Left renal pelvis (tissue), 4 donors: Measurements from ENCODE around the gene PKP1. TPM values are rescaled to one million over a fixed set of nuclear protein-coding genes. Genes with fewer than 3 reads are reported as not detected.
A peak's percentile ranks its signal among the peaks of the same experiment; 100 is the strongest.
"Not testable (repeated sequence)": the region's sequence is repeated elsewhere in the genome, so short reads cannot be mapped to it uniquely, and the experiment has no call there.

Experiments
- DNase-seq, 4 donors: peaks; one replicate each; pipeline ENCODE4 v3.0.0-alpha.2; 2013; ENCODE audit warnings: low read depth in 4 of 4, low spot score in 3 of 4
- polyA plus RNA-seq, 4 donors: library from polyadenylated mRNA; unstranded; fragments of 120-200 nt; gene quantifications; one replicate each; pipeline ENCODE4 v1.2.1, GENCODE V29; 2013; ENCODE audit not compliant: insufficient read length in 4 of 4

PKP1 gene, protein sequence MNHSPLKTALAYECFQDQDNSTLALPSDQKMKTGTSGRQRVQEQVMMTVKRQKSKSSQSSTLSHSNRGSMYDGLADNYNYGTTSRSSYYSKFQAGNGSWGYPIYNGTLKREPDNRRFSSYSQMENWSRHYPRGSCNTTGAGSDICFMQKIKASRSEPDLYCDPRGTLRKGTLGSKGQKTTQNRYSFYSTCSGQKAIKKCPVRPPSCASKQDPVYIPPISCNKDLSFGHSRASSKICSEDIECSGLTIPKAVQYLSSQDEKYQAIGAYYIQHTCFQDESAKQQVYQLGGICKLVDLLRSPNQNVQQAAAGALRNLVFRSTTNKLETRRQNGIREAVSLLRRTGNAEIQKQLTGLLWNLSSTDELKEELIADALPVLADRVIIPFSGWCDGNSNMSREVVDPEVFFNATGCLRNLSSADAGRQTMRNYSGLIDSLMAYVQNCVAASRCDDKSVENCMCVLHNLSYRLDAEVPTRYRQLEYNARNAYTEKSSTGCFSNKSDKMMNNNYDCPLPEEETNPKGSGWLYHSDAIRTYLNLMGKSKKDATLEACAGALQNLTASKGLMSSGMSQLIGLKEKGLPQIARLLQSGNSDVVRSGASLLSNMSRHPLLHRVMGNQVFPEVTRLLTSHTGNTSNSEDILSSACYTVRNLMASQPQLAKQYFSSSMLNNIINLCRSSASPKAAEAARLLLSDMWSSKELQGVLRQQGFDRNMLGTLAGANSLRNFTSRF
- polyA plus RNA-seq = under 1 TPM; 0.09 to 0.40 (median 0.13) TPM

DNA sequence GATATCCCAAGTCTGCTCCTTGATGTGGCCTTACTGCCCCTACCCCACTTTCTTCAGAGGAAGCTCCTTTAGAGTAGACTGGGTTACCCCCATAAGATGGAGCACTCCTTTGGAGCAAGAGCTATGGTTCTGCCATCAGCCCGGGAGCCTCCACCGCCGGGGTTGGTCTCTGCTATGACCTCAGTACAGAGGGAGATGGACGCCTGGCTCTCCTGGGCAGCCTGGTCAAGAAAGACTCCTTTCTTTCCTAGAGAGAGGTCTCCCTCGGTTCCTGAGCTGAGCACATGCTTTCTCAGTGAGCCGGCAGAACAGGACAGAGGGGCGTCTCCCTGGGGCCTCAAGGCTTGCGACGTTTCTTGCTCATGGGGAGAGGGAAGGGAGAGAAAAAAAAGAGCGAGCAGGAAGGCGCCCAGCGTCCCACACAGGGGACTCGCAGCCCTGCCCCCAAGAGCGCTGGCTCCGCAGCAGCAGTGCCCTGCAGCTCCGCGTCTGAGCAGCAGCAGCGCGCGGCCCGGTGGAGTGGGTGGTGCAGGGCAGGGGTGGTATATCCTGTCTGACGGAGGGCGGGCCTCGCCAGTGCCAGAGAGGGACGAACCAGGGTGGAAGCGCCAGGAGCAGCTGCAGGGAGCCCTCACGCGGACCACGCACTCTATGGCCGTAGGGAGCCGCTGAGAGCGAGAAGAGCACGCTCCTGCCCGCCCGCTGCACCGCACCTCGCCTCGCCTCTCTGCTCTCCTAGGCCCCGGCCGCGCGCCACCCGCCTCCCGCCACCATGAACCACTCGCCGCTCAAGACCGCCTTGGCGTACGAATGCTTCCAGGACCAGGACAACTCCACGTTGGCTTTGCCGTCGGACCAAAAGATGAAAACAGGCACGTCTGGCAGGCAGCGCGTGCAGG is at the start of gene PKP1:
TSS of gene PKP1 (plus strand) at position 576 of the 899 bp plus-strand sequence. CDS start at position 773, 197 bp downstream.
- DNase-seq = peak in 2 of 4 donors; percentile 22 to 36

DNA sequence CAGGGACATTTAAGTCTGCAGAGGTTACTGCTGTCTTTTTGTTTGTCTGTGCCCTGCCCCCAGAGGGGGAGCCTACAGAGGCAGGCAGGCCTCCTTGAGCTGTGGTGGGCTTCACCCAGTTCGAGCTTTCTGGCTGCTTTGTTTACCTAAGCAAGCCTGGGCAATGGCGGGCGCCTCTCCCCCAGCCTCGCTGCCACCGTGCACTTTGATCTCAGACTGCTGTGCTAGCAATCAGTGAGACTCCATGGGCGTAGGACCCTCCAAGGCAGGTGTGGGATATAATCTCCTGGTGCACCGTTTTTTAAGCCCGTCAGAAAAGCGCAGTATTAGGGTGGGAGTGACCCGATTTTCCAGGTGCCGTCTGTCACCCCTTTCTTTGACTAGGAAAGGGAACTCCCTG is 43.7 kb upstream of the PKP1 start:
- DNase-seq = not testable (repeated sequence)

- DNase-seq = no peak
Observed at GRCh38 chr1:201240171-201240570, 43.1 kb upstream of the PKP1 start.

DNA sequence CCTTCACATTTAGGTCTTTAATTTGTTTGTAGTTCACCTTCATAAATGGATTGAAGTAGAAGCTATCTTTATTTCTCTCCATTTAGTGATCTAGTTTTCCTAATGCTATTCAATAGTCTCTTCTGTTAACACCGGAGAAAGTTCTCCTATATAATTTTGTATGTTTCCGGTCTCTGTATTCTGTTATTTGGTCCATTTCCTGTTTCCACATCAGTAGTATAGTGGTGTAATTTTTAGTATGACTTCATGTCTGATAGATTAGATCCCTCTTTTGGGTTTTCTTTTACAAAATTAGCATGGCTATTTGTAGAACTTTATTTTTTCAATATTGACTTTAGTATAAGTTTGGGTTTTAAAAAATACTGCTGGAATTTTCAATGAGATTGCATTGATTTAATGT is 41.6 kb upstream of the PKP1 start:
- DNase-seq = no peak

GRCh38 chr1:201245082-201245481 is 38.2 kb upstream of the PKP1 start:
- DNase-seq = no peak

DNA sequence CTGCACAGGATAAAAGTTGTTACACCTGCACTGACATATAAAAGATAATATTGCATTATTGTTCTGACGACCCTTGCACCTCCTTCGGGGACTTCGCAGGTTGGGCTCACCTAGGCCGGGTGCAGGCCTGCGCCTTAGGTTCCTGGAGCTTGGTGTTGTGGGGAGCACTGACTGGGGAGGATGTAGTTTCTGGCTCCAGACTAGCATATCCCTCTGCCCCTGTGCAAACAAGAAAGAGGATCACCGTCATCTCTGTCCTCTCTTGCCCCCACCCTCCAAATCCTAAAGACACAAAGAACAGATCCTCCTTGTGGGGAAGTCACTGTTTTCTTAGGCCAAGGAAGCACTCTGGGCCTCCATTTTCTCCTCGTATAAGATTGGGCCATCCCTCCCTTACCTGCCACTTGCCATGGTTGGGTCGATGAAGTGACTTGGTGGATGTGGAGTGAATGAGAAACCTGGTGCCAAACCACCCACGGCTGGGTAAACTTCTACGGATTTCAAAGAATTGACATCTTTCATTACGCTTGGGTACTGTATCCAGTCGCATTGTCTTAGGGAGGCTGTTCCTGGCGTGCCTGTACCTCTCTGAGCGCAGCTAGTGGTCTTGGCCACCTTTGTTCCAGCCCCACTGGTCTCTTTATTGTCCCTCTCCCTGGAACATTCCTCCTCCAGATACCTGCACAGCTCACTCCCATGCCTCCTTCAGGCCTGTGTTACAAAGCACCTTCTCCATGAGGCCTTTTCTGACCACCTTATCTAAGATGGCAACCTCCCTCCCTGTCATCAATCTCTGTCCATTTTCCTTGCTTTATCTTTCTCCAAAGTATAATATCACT is 34.4 kb upstream of the PKP1 start:
- no peak for DNase-seq

GRCh38 chr1:201250326-201251011 is 32.8 kb upstream of the PKP1 start:
- no peak for DNase-seq

DNA sequence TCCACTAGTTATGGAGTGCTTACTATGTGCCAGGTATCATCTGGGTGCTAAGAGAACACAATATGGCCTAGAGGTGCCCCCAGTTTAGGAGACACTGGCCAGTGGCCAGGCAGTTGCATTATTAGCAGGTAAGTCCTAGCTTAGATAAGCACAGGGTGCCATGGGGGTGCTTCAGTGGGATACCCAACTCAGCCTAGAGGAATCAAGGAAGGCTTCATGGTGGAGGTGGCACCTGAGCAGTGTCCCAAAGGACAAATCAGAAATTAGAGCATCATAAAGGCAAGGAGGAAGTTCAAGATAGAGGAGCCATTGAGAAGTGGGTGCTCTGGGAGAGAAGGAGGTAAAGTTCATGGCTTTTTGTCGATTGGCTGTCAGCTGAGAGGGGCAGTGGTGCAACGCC is 31.9 kb upstream of the PKP1 start:
- DNase-seq = no peak

GRCh38 chr1:201251851-201252430 is 31.4 kb upstream of the PKP1 start:
- DNase-seq = no peak

DNA sequence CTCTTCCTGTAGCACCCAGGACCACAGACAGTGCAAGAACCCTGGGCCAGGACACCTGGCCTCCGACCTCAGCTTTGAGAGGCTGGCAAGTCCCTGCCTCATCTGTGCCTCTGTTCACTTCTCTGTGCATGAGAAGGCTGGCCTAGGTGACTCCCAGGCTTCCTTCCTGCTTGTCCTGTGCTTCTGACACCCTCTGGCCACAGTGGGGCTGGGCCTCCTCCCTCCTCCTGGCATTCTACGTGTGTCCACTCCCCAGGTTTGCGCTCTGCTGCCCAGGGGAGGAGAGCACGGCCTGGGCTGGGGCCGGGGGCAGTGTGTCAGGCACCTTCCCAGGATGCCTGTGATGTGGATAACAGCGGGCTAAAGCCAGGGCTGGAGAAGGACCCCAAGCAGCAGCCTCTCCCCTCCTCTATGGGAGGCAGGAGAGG is 30.3 kb upstream of the PKP1 start:
- DNase-seq = no peak

GRCh38 chr1:201253411-201253810 is 29.9 kb upstream of the PKP1 start:
- DNase-seq = no peak

- DNase-seq = no peak
Observed at GRCh38 chr1:201253906-201254624, 29.2 kb upstream of the PKP1 start.

DNA sequence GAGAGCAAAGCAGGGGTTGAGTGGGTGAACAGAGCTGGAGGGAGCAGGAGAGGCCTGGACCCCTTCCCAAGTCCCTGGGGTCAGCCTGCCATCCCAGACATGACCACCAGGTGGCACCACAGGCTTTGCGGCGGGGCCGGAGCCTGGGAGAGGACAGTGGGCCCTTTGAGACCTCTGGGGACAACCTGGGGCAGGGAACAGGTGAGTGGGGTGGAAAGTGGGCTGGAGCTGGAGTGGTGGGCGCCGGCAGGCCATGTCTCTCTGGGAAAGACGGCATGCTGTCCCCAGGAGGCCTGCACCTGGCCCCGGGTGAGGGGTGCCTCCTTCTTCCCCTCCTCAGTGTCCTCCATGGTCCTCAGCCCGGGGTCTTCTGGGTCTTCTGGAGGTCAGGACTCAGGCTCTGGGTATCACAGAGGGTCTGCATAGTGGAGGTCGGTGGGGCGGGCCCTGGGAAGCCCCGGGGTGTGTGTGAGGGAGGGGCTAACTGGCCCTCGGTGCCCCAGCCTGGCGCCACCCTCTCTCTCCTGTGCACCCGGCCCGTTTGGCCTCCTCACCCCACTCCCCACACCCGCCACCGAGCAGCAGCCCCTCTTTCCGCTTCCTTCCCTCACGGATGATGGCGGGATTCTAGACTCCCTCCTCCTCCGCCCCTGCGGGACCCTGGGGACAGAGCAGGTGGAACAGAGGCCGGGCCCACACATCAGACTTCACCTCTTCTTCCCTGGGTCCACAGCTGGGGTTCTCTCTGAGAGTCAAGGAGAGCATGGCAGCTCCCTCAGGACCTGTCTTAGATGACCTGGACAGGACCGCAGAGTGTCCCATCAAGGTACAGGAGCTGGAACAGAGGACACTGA is 28.5 kb upstream of the PKP1 start:
- peak in 1 of 4 donors; percentile 26 for DNase-seq

DNA sequence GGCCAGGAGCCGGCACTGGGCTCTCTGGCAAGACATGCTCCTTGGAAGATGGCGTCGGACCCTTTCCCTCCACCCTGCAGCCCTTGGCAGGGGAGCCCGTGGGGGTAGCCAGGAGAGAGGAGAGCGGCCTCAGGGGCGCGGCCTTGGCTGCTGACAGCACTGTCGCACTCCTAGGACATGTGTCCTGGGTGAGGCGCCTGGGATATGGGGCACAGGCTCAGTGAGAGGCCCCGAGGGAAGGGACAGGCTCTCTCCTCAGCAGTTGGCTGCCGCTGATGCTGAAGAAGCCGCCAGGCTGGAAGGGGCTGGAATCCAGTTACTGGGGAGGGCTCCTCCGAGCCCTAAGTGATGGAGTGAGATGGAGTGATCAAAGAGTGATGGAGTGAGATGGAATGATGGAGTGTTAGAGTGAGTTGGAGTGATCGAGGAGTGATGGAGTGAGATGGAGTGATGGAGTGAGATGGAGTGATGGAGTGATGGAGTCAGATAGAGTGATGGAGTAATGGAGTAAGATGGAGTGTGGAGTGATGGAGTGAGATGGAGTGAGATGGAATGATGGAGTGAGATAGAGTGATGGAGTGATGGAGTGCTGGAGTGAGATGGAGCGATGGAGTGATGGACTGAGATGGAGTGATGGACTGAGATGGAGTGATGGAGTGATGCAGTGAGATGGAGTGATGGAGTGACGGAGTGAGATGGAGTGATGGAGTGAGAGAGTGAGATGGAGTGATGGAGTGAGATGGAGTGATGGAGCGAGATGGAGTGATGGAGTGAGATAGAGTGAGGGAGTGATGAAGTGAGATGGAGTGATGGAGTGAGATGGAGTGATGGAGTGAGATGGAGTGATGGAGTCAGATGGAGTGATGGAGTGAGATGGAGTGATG is 27.6 kb upstream of the PKP1 start:
- no peak for DNase-seq

DNA sequence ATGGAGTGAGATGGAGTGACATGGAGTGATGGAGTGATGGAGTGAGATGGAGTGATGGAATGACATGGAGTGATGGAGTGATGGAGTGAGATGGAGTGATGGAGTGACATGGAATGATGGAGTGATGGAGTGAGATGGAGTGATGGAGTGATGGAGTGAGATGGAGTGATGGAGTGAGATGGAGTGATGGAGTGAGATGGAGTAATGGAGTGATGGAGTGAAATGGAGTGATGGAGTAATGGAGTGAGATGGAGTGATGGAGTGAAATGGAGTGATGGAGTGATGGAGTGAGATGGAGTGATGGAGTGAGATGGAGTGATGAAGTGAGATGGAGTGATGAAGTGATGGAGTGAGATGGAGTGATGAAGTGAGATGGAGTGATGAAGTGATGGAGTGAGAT is 25.2 kb upstream of the PKP1 start:
- not testable (repeated sequence) for DNase-seq

- DNase-seq = no peak
Observed at GRCh38 chr1:201258763-201259230, 24.5 kb upstream of the PKP1 start.
